ENCODE data around the gene NUP210L.
A peak's percentile ranks its signal among the peaks of the same experiment; 100 is the strongest.

NUP210L gene

GRCh38 chr1:153963850-153964331 lies 191.0 kb downstream of the NUP210L start:
- peak; percentile 99 for DNase-seq (ENCODE audit: low read depth, low spot score)

DNA sequence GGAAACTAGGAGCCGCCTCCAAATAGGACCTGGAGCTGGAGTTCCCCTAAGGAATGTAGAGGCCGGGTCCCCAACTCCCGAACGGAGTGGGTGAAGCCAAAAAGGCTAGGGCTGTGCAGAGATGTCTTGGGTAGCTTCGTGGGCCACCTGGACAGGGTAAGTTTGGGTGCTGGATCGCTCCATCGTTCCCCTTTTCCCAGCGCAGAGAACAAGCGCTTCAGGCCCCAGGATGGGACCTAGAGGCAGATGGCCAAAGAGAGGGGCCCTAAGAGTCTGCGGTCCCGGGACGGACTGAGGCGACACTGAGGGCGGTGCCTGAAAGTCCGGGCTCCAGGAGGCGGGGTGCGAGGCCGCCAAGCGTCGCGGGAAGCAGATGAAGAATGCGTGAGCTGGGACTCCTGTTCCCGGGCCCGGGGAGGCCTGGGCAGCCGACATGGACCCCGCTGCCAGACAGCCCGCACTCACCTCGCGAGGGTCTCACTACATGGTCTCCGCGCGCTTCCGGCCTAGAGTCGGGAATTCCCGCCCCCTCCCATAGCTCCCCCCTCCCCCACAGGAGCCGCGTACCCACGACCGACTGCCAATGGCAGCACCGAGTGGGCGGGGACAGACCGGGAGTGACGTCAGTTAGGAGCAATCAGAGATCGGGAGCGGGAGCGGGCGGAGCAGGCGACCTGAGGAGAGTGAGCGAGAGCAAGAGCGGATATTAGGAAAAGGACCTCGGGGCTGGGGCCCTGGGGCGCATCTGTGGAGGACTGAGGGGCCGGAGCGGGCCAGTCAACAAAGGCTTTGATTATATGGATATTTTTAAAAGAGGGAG lies 191.6 kb downstream of the NUP210L start, which contains the start of gene SLC39A1:
SLC39A1 (minus strand) TSS at position 508 of the 820 bp plus-strand sequence. CDS start 822 bp downstream, outside the sequence.
- DNase-seq (ENCODE audit: low read depth, low spot score): peak; percentile 99

- DNase-seq (ENCODE audit: low read depth, low spot score): peak; percentile 56
Observed at GRCh38 chr1:153962088-153963029, 192.5 kb downstream of the NUP210L start.

DNA sequence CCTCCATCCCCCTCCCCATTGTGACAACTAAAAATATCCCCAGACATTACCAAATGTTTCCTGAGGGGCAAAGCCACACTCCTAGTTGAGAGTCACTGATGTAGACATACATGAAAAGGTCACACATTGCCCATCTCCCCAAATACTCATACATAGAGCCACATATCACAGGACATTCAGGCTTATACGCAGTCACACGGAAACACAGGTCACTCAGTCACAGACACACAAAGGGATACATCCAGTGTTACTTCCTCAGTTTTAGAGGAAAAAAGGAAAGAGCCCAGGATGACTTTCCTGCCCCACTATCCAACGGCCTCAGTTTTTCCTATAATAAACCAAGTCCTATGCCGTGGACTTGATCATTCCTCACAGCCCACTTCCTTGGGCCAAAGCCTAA lies 193.5 kb downstream of the NUP210L start:
- DNase-seq (ENCODE audit: low read depth, low spot score): no peak

DNA sequence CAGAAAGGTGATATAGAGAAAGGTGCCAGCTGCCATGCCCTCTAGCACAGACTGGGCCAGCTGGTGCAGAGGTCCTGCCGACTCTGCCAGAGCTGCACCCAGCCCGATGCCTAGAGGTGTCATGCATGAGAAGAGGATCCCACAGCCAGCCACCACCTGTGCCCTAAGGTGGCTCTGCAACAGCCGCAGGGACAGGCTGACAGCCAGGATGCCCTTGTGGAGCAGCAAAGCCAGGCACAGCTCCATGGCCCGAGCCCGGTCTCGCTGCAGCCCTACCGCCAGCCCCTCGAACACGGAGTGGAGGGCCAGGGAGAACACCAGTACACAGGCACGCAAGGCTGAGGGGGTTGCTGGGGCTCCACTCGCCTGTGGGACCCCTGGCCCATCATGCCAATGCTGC lies 194.7 kb downstream of the NUP210L start:
- no peak for DNase-seq (ENCODE audit: low read depth, low spot score)

DNA sequence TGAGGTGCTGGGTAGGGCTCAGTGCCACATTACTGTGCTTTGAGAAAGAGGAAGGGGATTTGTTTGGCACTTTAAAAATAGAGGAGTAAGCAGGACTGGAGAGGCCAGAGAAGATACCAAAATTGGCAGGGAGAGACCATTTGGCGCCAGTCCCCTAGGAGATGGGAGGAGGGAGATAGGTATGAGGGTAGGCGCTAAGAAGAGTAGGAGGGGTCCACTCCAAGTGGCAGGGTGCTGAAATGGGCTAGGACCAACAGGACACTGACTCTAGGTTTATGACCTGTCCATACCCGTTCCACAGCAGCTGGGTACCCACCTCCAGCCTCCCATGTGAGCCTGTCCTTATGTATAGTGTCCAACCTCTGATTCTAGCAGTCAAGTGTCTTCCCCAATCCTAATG lies 195.4 kb downstream of the NUP210L start:
- peak; percentile 29 for DNase-seq (ENCODE audit: low read depth, low spot score)

DNA sequence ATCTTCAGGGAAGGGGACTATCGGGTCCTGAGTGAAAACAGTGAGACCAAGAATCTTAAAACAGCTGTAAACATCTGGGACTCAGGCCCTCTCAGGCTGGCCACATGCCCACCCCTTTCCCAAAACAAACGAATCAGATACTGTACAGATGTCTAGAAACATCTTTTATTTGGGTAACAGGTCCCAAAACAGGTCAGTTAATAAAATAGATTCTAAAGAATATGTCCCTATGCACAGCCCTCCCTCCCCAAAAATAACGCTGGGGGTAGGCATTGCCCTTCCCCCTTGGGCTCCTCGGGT lies 196.0 kb downstream of the NUP210L start:
- DNase-seq (ENCODE audit: low read depth, low spot score): no peak

DNA sequence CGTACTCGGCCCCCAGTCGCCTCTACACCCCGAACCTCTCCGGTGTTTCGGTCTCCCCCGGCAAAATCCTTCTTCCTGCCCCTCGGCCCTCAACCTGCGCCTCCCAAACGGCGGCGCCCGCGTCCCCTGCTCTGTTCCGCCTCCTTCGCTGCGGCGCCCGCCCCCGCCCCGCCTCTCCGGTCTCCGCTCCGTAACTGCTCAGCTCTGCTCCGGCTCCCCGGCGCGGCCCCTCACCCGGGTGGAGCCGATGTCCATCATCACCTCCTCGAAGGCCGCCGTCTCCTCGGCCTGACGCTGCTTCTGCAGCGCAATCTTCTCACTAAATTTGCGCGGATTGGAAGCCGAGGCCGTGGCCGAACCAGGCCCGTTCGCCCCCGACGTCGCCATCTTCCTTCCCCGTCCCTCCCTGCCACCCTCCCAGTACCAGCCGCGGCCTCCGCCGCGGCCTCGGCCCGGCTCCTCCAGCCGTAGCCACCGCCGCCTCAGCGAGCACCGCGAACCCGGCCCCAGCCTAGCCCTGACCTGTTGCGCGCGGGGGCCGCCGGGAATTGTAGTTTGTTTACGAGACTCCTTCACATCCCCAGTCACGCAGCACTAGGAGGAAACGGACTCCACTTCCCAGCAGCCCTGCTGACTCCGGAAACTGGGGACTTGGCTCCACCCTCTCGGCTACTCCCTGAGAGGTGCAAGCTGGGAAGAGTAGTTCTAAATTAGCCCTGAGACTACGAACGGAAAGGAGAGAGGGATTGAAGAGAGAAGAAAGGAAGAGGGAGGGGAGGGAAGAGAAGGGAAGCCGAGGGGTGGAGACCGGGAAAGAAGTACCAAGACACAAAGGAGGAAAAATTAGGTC lies 196.5 kb downstream of the NUP210L start, which contains the start of gene CRTC2:
CRTC2 (minus strand) TSS at position 502 of the 850 bp plus-strand sequence; CDS start at position 387, 115 bp downstream.
- peak; percentile 99 for DNase-seq (ENCODE audit: low read depth, low spot score)

- DNase-seq (ENCODE audit: low read depth, low spot score): no peak
Observed at GRCh38 chr1:153957744-153958110, 197.1 kb downstream of the NUP210L start.

GRCh38 chr1:153956997-153957715 lies 197.7 kb downstream of the NUP210L start:
- DNase-seq (ENCODE audit: low read depth, low spot score): no peak

DNA sequence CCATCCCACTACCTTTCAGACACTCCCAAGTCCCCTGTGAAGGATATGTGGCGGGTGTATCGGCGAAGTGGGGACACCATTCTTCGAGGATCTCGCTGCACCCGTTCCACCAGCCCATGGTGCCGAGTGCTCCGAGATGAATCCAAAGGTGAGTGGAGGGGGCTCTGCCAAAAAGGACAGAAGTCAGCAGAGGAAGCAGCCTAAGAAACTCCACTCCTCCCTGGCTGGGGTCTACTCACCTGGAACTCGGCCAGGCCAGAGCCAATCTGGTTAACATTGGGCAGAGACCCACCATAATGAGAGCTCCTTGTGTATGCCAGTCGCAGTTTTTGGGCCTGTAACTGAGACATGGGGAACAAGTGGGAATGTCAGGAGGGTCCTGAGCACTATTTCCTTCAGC lies 200.0 kb downstream of the NUP210L start:
- DNase-seq (ENCODE audit: low read depth, low spot score): no peak

- DNase-seq (ENCODE audit: low read depth, low spot score): no peak
Observed at GRCh38 chr1:153953859-153954365, 201.0 kb downstream of the NUP210L start.

- no peak for DNase-seq (ENCODE audit: low read depth, low spot score)
Observed at GRCh38 chr1:153951801-153952200, 203.1 kb downstream of the NUP210L start.

GRCh38 chr1:153951183-153951582 lies 203.7 kb downstream of the NUP210L start:
- no peak for DNase-seq (ENCODE audit: low read depth, low spot score)

GRCh38 chr1:153946622-153947241 lies 208.1 kb downstream of the NUP210L start, which contains the start of gene DENND4B:
Gene DENND4B, minus strand, starts transcription at chr1:153946718. Its CDS starts 2,344 bp downstream, at chr1:153944374.
- DNase-seq (ENCODE audit: low read depth, low spot score): peak; percentile 92

- peak; percentile 60 for DNase-seq (ENCODE audit: low read depth, low spot score)
Observed at GRCh38 chr1:153945795-153946621, 208.9 kb downstream of the NUP210L start.

DNA sequence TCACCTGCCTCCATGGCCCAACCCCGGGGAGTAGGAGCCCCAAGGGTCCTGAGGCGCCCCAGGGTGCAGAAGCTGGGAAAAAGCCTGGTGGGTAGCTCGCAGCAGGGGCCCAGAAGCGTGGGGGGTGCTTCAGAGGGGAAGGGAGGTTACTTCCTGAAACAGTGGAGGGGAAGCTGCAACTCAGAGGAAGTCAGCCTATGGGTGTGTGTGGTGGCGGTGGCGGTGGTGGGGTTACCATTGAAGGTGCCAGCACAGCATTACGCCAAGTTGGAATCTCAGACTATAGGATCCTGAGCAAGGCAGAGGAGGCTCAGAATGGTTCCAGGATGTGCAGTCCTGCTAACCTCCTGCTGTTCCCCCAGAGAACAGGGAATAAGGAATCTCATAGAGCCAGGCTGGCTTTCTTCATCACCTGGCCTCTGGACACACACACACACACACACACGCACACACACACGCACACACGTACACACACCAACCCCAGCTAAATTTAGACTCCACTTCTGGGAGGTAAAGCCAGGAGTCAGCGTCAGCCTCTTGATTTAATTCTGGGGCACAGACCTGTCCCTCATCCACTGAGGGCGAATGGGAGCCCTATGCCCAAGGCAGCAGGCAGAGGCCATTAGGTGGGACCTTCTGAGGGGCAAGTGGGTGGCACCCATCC lies 209.6 kb downstream of the NUP210L start:
- no peak for DNase-seq (ENCODE audit: low read depth, low spot score)

- no peak for DNase-seq (ENCODE audit: low read depth, low spot score)
Observed at GRCh38 chr1:153944827-153945117, 210.1 kb downstream of the NUP210L start.
